Measurements from ENCODE around the gene THRB. TPM values are rescaled to one million over a fixed set of nuclear protein-coding genes. Genes with fewer than 3 reads are reported as not detected.
"Not testable (repeated sequence)": the region's sequence is repeated elsewhere in the genome, so short reads cannot be mapped to it uniquely, and the experiment has no call there.

Gene THRB
- total RNA-seq, 4 donors from 2014 or later = 3.7 to 11.3 (median 6.1) TPM

DNA sequence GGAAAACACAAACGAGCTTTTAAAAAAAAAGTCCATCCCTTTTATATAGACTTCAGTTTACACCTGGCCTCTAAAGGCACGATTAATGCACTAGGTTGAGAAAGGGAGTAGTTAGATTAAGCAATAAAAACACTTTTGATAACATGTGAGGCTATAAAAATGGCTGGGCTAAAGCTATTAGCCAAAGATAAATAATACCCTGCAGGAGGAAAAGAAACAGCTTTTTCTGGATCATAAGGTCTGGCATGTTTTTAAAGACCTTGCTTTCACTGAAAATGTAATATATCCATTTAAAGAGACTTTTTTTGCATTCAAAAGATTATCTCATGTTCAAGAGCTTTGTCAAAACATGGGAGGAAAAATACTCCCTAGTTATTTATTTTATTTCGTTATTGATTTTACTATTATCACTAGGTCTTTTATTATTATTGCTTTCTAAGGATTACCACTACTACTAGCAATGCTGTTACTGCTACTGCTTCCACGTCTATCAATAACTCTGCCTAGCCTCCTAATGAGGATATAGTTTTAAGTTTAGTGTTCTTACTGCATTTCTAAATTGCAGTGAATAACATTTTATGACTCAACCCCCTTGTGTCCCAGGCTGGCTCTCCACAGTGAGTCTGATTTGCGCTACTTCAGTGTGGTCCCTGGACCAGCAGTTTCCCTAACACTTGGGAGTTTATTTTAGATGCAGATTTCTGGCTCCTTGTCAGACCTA is 93.4 kb downstream of the THRB start:
- Histone ChIP-seq H3K27me3 (no peaks in the 10 kb centered on the region), H3K9me3 (no peaks in the 10 kb centered on the region), H3K4me1 (peaks cover 0 to 9% (median 0%) of the 10 kb centered on the region in 3 donors), H3K36me3 (no peaks in the 10 kb centered on the region), H3K4me3 (no peak overlapping the region), H3K27ac (no peak overlapping the region)
- intact Hi-C loops (cut with DNase I) = no loop called here
- no peak for DNase-seq
- 45 to 54% methylated on average over 5 of the region's 5 CpGs for WGBS, 2 donors
- TF ChIP-seq POLR2A (IDR thresholded peaks at IDR 0.05) (no peak), CTCF (IDR thresholded peaks at IDR 0.05) (no peak)

DNA sequence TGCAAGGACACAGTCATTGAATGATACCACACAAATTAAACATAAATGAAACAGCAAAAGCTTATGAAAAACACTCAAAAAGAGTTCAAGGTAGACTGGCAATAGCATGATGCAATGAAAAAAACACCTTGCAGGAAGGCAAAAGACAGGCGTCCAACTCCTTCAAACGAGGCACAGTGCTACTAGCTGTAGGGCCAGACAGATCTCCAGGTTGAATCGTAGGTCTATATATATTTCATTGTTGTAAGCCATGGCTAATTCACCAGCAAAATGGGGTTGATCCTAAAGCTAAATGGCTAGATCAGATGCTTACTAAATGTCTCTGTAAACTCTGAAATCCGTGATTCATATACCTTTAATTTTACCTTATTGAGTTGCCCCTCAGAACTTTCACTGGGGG is 94.2 kb downstream of the THRB start:
- no peak for DNase-seq
- H3K27me3 ChIP-seq = no peaks in the 10 kb centered on the region
- H3K36me3 ChIP-seq = no peaks in the 10 kb centered on the region
- 83% methylated on average over 4 of the region's 4 CpGs for WGBS, 2 donors
- TF ChIP-seq POLR2A (IDR thresholded peaks at IDR 0.05) (no peak), CTCF (IDR thresholded peaks at IDR 0.05) (no peak)
- no peak overlapping the region for H3K4me3 ChIP-seq
- H3K9me3 ChIP-seq = no peaks in the 10 kb centered on the region
- peaks cover 0 to 9% (median 0%) of the 10 kb centered on the region in 3 donors for H3K4me1 ChIP-seq
- intact Hi-C loops (cut with DNase I) = no loop called here
- no peak overlapping the region for H3K27ac ChIP-seq

GRCh38 chr3:24400015-24400414 is 94.6 kb downstream of the THRB start:
- Histone ChIP-seq H3K4me3 (no peak overlapping the region), H3K27ac (no peak overlapping the region), H3K27me3 (no peaks in the 10 kb centered on the region), H3K36me3 (no peaks in the 10 kb centered on the region), H3K4me1 (peaks cover 0 to 9% (median 0%) of the 10 kb centered on the region in 3 donors), H3K9me3 (no peaks in the 10 kb centered on the region)
- no peak for DNase-seq
- intact Hi-C loops (cut with DNase I) = no loop called here
- TF ChIP-seq POLR2A (IDR thresholded peaks at IDR 0.05) (no peak), CTCF (IDR thresholded peaks at IDR 0.05) (no peak)
- 74 to 82% methylated on average over 2 of the region's 2 CpGs for WGBS, 2 donors

GRCh38 chr3:24399614-24400013 is 95.0 kb downstream of the THRB start:
- Histone ChIP-seq H3K9me3 (no peaks in the 10 kb centered on the region), H3K27ac (no peak overlapping the region), H3K4me3 (no peak overlapping the region), H3K27me3 (no peaks in the 10 kb centered on the region), H3K4me1 (peaks cover 0 to 9% (median 0%) of the 10 kb centered on the region in 3 donors), H3K36me3 (no peaks in the 10 kb centered on the region)
- intact Hi-C loops (cut with DNase I) = no loop called here
- no peak for DNase-seq
- WGBS, 2 donors = 85 to 89% methylated on average over 3 of the region's 3 CpGs
- TF ChIP-seq POLR2A (IDR thresholded peaks at IDR 0.05) = no peak
- TF ChIP-seq CTCF (IDR thresholded peaks at IDR 0.05) = no peak

DNA sequence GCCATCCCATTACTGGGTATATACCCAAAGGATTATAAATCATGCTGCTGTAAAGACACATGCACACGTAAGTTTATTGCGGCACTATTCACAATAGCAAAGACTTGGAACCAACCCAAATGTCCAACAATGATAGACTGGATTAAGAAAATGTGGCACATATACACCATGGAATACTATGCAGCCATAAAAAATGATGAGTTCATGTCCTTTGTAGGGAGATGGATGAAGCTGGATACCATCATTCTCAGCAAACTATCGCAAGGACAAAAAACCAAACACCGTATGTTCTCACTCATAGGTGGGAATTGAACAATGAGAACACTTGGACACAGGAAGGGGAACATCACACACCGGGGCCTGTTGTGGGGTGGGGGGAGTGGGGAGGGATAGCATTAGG is 95.9 kb downstream of the THRB start:
- WGBS, 2 donors = 93 to 98% methylated on average over 3 to 5 of the region's 5 CpGs
- H3K27ac ChIP-seq; DNase-seq; H3K36me3 ChIP-seq; H3K4me3 ChIP-seq; H3K9me3 ChIP-seq; intact Hi-C loops (cut with DNase I); H3K4me1 ChIP-seq; H3K27me3 ChIP-seq: not testable (repeated sequence)

DNA sequence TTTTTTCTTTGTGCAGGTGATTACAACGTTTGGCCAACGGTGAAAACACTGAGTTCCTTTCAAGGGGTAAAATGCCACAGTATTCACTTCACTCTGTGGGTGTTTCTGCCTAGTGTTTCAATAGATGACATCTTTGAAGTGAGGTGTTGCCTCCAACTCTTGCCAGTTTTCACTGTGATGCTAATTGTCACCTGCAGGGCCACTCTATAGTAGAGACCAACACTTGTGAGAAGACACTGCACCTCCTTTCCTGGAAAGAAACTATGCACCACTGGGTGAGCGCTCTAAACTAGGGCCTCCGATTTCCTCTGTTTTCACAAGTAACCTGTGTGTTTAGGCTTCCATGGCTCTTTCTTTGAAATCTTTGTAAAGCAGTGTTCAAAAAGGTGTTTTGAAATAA is 98.3 kb downstream of the THRB start:
- H3K4me1 ChIP-seq = peaks cover 0 to 3% (median 0%) of the 10 kb centered on the region in 3 donors
- TF ChIP-seq POLR2A (IDR thresholded peaks at IDR 0.05) (no peak), CTCF (IDR thresholded peaks at IDR 0.05) (no peak)
- H3K27ac ChIP-seq = no peak overlapping the region
- no peaks in the 10 kb centered on the region for H3K36me3 ChIP-seq
- intact Hi-C loops (cut with DNase I) = no loop called here
- no peaks in the 10 kb centered on the region for H3K27me3 ChIP-seq
- no peak overlapping the region for H3K4me3 ChIP-seq
- DNase-seq = no peak
- no peaks in the 10 kb centered on the region for H3K9me3 ChIP-seq
- 70 to 72% methylated on average over 4 of the region's 4 CpGs for WGBS, 2 donors

All from esophagus squamous epithelium (tissue), 5 donors.